KMS-11 (cell line): ENCODE results near the gene MAL.

Experiments used
- H2AFZ ChIP-seq: fragments of 200-600 bp; sonication (generic); 2 replicates; pipeline ENCODE4 v1.6.1; 2016; ENCODE audit warnings: antibody characterized with exemption, mixed run types, low read depth
- H3K27ac ChIP-seq: fragments of 200-600 bp; sonication (generic); 2 replicates; pipeline ENCODE4 v1.6.1; 2016; ENCODE audit warnings: mild to moderate bottlenecking, mixed run types
- H3K27me3 ChIP-seq: fragments of 200-600 bp; sonication (generic); 2 replicates; pipeline ENCODE4 v1.6.1; 2017; ENCODE audit warnings: mild to moderate bottlenecking, low read depth, mixed run types, moderate library complexity; ENCODE audit not compliant: insufficient read depth
- H3K36me3 ChIP-seq: fragments of 200-600 bp; sonication (generic); 2 replicates; pipeline ENCODE4 v1.6.1; 2017; ENCODE audit warnings: mild to moderate bottlenecking, mixed run types; ENCODE audit not compliant: insufficient read depth
- H3K4me1 ChIP-seq: fragments of 200-600 bp; sonication (generic); 2 replicates; pipeline ENCODE4 v1.6.1; 2016; ENCODE audit warnings: mild to moderate bottlenecking, low read depth, mixed run types; ENCODE audit not compliant: poor library complexity, severe bottlenecking
- H3K4me2 ChIP-seq: fragments of 200-600 bp; sonication (generic); 2 replicates; pipeline ENCODE4 v1.7.0; 2016; ENCODE audit warnings: mild to moderate bottlenecking, mixed run types
- H3K4me3 ChIP-seq: fragments of 200-600 bp; sonication (generic); IDR thresholded peaks from 2 replicates; pipeline ENCODE4 v1.6.1; 2017; ENCODE audit warnings: low read depth, low read length, mixed read lengths; ENCODE audit not compliant: insufficient read depth
- H3K79me2 ChIP-seq: fragments of 200-600 bp; sonication (generic); 2 replicates; pipeline ENCODE4 v1.6.1; 2016; ENCODE audit warnings: low read depth, mixed run types; ENCODE audit not compliant: insufficient read depth
- H3K9ac ChIP-seq: fragments of 200-600 bp; sonication (generic); 2 replicates; pipeline ENCODE4 v1.6.1; 2016; ENCODE audit warnings: mild to moderate bottlenecking, mixed run types
- H4K20me1 ChIP-seq: fragments of 200-600 bp; sonication (generic); 2 replicates; pipeline ENCODE4 v1.6.1; 2016; ENCODE audit warnings: mild to moderate bottlenecking, mixed run types; ENCODE audit not compliant: insufficient read depth
- TF ChIP-seq, protein P1 (sequence below): fragments of 200-600 bp; sonication (generic); conservative IDR thresholded peaks from 2 replicates; pipeline ENCODE4 v1.6.1; 2017; ENCODE audit warnings: low read depth, mild to moderate bottlenecking, antibody characterized with exemption, low read length, moderate library complexity, mixed read lengths

MAL gene

DNA sequence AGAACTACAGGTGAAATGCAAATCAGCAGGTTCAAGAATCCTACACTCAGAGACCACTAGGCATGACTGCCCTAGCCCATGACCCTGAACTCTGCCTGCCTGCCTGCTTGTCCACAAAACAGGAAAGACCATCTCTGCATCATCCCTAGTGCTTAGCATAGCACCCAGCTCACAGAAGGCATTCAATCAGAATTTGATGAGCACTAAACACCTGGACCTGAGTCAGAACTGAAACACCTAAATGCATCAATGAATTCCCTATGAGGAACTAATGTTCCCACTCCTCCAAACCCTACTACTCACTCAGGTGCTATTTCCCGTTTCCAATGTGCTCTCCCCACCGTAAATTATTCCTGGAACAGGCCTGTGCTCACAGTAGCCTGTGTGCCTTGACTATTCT is 74.4 kb downstream of the MAL start:
- Histone ChIP-seq H3K36me3 (no peaks in the 10 kb centered on the region), H3K27ac (no peak overlapping the region), H3K79me2 (no peaks in the 10 kb centered on the region), H3K27me3 (no peaks in the 10 kb centered on the region), H3K4me3 (no peak overlapping the region), H3K4me1 (no peaks in the 10 kb centered on the region), H3K9ac (no peak overlapping the region), H2AFZ (no peak overlapping the region), H4K20me1 (no peaks in the 10 kb centered on the region), H3K4me2 (no peak overlapping the region)
- TF ChIP-seq, protein P1, sequence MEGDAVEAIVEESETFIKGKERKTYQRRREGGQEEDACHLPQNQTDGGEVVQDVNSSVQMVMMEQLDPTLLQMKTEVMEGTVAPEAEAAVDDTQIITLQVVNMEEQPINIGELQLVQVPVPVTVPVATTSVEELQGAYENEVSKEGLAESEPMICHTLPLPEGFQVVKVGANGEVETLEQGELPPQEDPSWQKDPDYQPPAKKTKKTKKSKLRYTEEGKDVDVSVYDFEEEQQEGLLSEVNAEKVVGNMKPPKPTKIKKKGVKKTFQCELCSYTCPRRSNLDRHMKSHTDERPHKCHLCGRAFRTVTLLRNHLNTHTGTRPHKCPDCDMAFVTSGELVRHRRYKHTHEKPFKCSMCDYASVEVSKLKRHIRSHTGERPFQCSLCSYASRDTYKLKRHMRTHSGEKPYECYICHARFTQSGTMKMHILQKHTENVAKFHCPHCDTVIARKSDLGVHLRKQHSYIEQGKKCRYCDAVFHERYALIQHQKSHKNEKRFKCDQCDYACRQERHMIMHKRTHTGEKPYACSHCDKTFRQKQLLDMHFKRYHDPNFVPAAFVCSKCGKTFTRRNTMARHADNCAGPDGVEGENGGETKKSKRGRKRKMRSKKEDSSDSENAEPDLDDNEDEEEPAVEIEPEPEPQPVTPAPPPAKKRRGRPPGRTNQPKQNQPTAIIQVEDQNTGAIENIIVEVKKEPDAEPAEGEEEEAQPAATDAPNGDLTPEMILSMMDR = no peak
